ENCODE measurements around the gene CCR6.

CCR6 gene

GRCh38 chr6:167094820-167095637, 27.9 kb upstream of the CCR6 start:
- WGBS (ENCODE audit: extremely low coverage, insufficient coverage, low lambda C conversion rate): no CpG with 5 or more reads among the region's 4 CpGs
- Histone ChIP-seq H3K18ac (ENCODE audit: low read length) (no peak overlapping the region), H3K4me2 (ENCODE audit: low read length) (no peak overlapping the region), H3K79me2 (ENCODE audit: control insufficient read depth, insufficient read depth, low read length) (no peaks in the 10 kb centered on the region), H3K79me1 (ENCODE audit: low read length) (no peaks in the 10 kb centered on the region), H2BK15ac (replicated peaks; ENCODE audit: low read depth) (no peak overlapping the region), H3K4ac (ENCODE audit: low read depth, low read length) (no peak overlapping the region), H3K36me3 (ENCODE audit: control insufficient read depth, insufficient read depth, low read length) (no peaks in the 10 kb centered on the region), H3K56ac (ENCODE audit: low read length) (peak overlapping the region; percentile 37), H2BK5ac (ENCODE audit: low read length) (no peak overlapping the region), H4K5ac (ENCODE audit: low read length) (no peak overlapping the region), H3K9ac (ENCODE audit: low read length) (no peak overlapping the region), H3K23ac (ENCODE audit: low read length) (no peak overlapping the region), H4K8ac (ENCODE audit: low read depth, low read length) (no peak overlapping the region), H3K27ac (ENCODE audit: low read depth, low read length) (peak overlapping the region; percentile 56), H3K4me1 (ENCODE audit: control insufficient read depth, low read depth, low read length) (peaks cover 2% of the 10 kb centered on the region), H2AK5ac (ENCODE audit: low read length) (no peak overlapping the region), H2BK120ac (ENCODE audit: low read depth, low read length) (no peak overlapping the region), H3K27me3 (ENCODE audit: insufficient read depth, low read length, poor library complexity) (no peaks in the 10 kb centered on the region), H3K4me3 (ENCODE audit: low read length) (no peak overlapping the region)
- DNase-seq: no peak

- whole genome bisulfite sequencing (ENCODE audit: extremely low coverage, insufficient coverage, low lambda C conversion rate): no CpG with 5 or more reads among the region's 2 CpGs
- Histone ChIP-seq H3K27ac (ENCODE audit: low read depth, low read length) (no peak overlapping the region), H2BK5ac (ENCODE audit: low read length) (no peak overlapping the region), H3K79me2 (ENCODE audit: control insufficient read depth, insufficient read depth, low read length) (no peaks in the 10 kb centered on the region), H3K4me2 (ENCODE audit: low read length) (no peak overlapping the region), H3K18ac (ENCODE audit: low read length) (no peak overlapping the region), H4K5ac (ENCODE audit: low read length) (no peak overlapping the region), H3K79me1 (ENCODE audit: low read length) (no peaks in the 10 kb centered on the region), H3K4ac (ENCODE audit: low read depth, low read length) (no peak overlapping the region), H3K4me3 (ENCODE audit: low read length) (no peak overlapping the region), H2BK120ac (ENCODE audit: low read depth, low read length) (no peak overlapping the region), H2BK15ac (replicated peaks; ENCODE audit: low read depth) (no peak overlapping the region), H3K23ac (ENCODE audit: low read length) (no peak overlapping the region), H4K8ac (ENCODE audit: low read depth, low read length) (no peak overlapping the region), H3K36me3 (ENCODE audit: control insufficient read depth, insufficient read depth, low read length) (no peaks in the 10 kb centered on the region), H3K4me1 (ENCODE audit: control insufficient read depth, low read depth, low read length) (peaks cover 2% of the 10 kb centered on the region), H2AK5ac (ENCODE audit: low read length) (no peak overlapping the region), H3K27me3 (ENCODE audit: insufficient read depth, low read length, poor library complexity) (no peaks in the 10 kb centered on the region), H3K9ac (ENCODE audit: low read length) (no peak overlapping the region), H3K56ac (ENCODE audit: low read length) (no peak overlapping the region)
- no peak for DNase-seq
These were observed 27.0 kb upstream of the CCR6 start for GRCh38 chr6:167095888-167096287.

- Histone ChIP-seq H3K27me3 (ENCODE audit: insufficient read depth, low read length, poor library complexity) (no peaks in the 10 kb centered on the region), H2BK120ac (ENCODE audit: low read depth, low read length) (no peak overlapping the region), H3K23ac (ENCODE audit: low read length) (no peak overlapping the region), H2AK5ac (ENCODE audit: low read length) (no peak overlapping the region), H3K4ac (ENCODE audit: low read depth, low read length) (no peak overlapping the region), H4K5ac (ENCODE audit: low read length) (no peak overlapping the region), H3K27ac (ENCODE audit: low read depth, low read length) (no peak overlapping the region), H2BK5ac (ENCODE audit: low read length) (no peak overlapping the region), H3K56ac (ENCODE audit: low read length) (no peak overlapping the region), H3K36me3 (ENCODE audit: control insufficient read depth, insufficient read depth, low read length) (no peaks in the 10 kb centered on the region), H3K79me2 (ENCODE audit: control insufficient read depth, insufficient read depth, low read length) (no peaks in the 10 kb centered on the region), H2BK15ac (replicated peaks; ENCODE audit: low read depth) (no peak overlapping the region), H3K79me1 (ENCODE audit: low read length) (no peaks in the 10 kb centered on the region), H3K18ac (ENCODE audit: low read length) (no peak overlapping the region), H3K4me3 (ENCODE audit: low read length) (no peak overlapping the region), H3K9ac (ENCODE audit: low read length) (no peak overlapping the region), H3K4me1 (ENCODE audit: control insufficient read depth, low read depth, low read length) (peaks cover 2% of the 10 kb centered on the region), H4K8ac (ENCODE audit: low read depth, low read length) (no peak overlapping the region), H3K4me2 (ENCODE audit: low read length) (no peak overlapping the region)
- no CpG with 5 or more reads among the region's 7 CpGs for WGBS (ENCODE audit: extremely low coverage, insufficient coverage, low lambda C conversion rate)
- DNase-seq: no peak
These were observed 25.9 kb upstream of the CCR6 start for GRCh38 chr6:167096991-167097390.

GRCh38 chr6:167097770-167098169, 25.1 kb upstream of the CCR6 start:
- no peak for DNase-seq

GRCh38 chr6:167098825-167099225, 24.1 kb upstream of the CCR6 start:
- no peak overlapping the region for H2BK120ac ChIP-seq (ENCODE audit: low read depth, low read length)
- H3K4me1 ChIP-seq (ENCODE audit: control insufficient read depth, low read depth, low read length): peaks cover 2% of the 10 kb centered on the region
- no peak overlapping the region for H3K4me2 ChIP-seq (ENCODE audit: low read length)
- H4K8ac ChIP-seq (ENCODE audit: low read depth, low read length): no peak overlapping the region
- H3K56ac ChIP-seq (ENCODE audit: low read length): peak overlapping the region; percentile 47
- peak; percentile 15 for DNase-seq
- no peak overlapping the region for H3K4ac ChIP-seq (ENCODE audit: low read depth, low read length)
- H3K18ac ChIP-seq (ENCODE audit: low read length): no peak overlapping the region
- H3K36me3 ChIP-seq (ENCODE audit: control insufficient read depth, insufficient read depth, low read length): no peaks in the 10 kb centered on the region
- no CpG with 5 or more reads among the region's 4 CpGs for WGBS (ENCODE audit: extremely low coverage, insufficient coverage, low lambda C conversion rate)
- H2BK5ac ChIP-seq (ENCODE audit: low read length): no peak overlapping the region
- H3K9ac ChIP-seq (ENCODE audit: low read length): no peak overlapping the region
- no peak overlapping the region for H3K23ac ChIP-seq (ENCODE audit: low read length)
- no peak overlapping the region for H4K5ac ChIP-seq (ENCODE audit: low read length)
- H3K4me3 ChIP-seq (ENCODE audit: low read length): no peak overlapping the region
- H2AK5ac ChIP-seq (ENCODE audit: low read length): no peak overlapping the region
- no peak overlapping the region for H2BK15ac ChIP-seq (replicated peaks; ENCODE audit: low read depth)
- no peaks in the 10 kb centered on the region for H3K27me3 ChIP-seq (ENCODE audit: insufficient read depth, low read length, poor library complexity)
- H3K79me2 ChIP-seq (ENCODE audit: control insufficient read depth, insufficient read depth, low read length): no peaks in the 10 kb centered on the region
- H3K27ac ChIP-seq (ENCODE audit: low read depth, low read length): no peak overlapping the region
- no peaks in the 10 kb centered on the region for H3K79me1 ChIP-seq (ENCODE audit: low read length)

More at GRCh38 chr6:167097770-167098169, 25.1 kb upstream of the CCR6 start:
- no peak overlapping the region for H3K56ac ChIP-seq (ENCODE audit: low read length)
- no peak overlapping the region for H3K18ac ChIP-seq (ENCODE audit: low read length)
- no CpG with 5 or more reads among the region's 23 CpGs for WGBS (ENCODE audit: extremely low coverage, insufficient coverage, low lambda C conversion rate)
- no peak overlapping the region for H3K4ac ChIP-seq (ENCODE audit: low read depth, low read length)
- no peak overlapping the region for H3K27ac ChIP-seq (ENCODE audit: low read depth, low read length)
- no peak overlapping the region for H2AK5ac ChIP-seq (ENCODE audit: low read length)
- no peaks in the 10 kb centered on the region for H3K79me1 ChIP-seq (ENCODE audit: low read length)
- no peaks in the 10 kb centered on the region for H3K36me3 ChIP-seq (ENCODE audit: control insufficient read depth, insufficient read depth, low read length)
- H2BK5ac ChIP-seq (ENCODE audit: low read length): no peak overlapping the region
- no peaks in the 10 kb centered on the region for H3K79me2 ChIP-seq (ENCODE audit: control insufficient read depth, insufficient read depth, low read length)
- no peak overlapping the region for H3K4me3 ChIP-seq (ENCODE audit: low read length)
- H3K4me2 ChIP-seq (ENCODE audit: low read length): no peak overlapping the region
- H4K5ac ChIP-seq (ENCODE audit: low read length): no peak overlapping the region
- H3K27me3 ChIP-seq (ENCODE audit: insufficient read depth, low read length, poor library complexity): no peaks in the 10 kb centered on the region
- H3K23ac ChIP-seq (ENCODE audit: low read length): no peak overlapping the region
- no peak overlapping the region for H2BK15ac ChIP-seq (replicated peaks; ENCODE audit: low read depth)
- H3K9ac ChIP-seq (ENCODE audit: low read length): no peak overlapping the region
- H3K4me1 ChIP-seq (ENCODE audit: control insufficient read depth, low read depth, low read length): peaks cover 2% of the 10 kb centered on the region
- no peak overlapping the region for H4K8ac ChIP-seq (ENCODE audit: low read depth, low read length)
- H2BK120ac ChIP-seq (ENCODE audit: low read depth, low read length): no peak overlapping the region

GRCh38 chr6:167099707-167100106, 23.2 kb upstream of the CCR6 start:
- no CpG with 5 or more reads among the region's 8 CpGs for WGBS (ENCODE audit: extremely low coverage, insufficient coverage, low lambda C conversion rate)
- no peak for DNase-seq
- Histone ChIP-seq H3K4me3 (ENCODE audit: low read length) (no peak overlapping the region), H3K79me1 (ENCODE audit: low read length) (no peaks in the 10 kb centered on the region), H3K18ac (ENCODE audit: low read length) (no peak overlapping the region), H4K8ac (ENCODE audit: low read depth, low read length) (no peak overlapping the region), H3K27me3 (ENCODE audit: insufficient read depth, low read length, poor library complexity) (no peaks in the 10 kb centered on the region), H3K4me2 (ENCODE audit: low read length) (no peak overlapping the region), H2BK15ac (replicated peaks; ENCODE audit: low read depth) (no peak overlapping the region), H4K5ac (ENCODE audit: low read length) (no peak overlapping the region), H3K4ac (ENCODE audit: low read depth, low read length) (no peak overlapping the region), H2AK5ac (ENCODE audit: low read length) (no peak overlapping the region), H3K79me2 (ENCODE audit: control insufficient read depth, insufficient read depth, low read length) (no peaks in the 10 kb centered on the region), H3K23ac (ENCODE audit: low read length) (no peak overlapping the region), H2BK5ac (ENCODE audit: low read length) (no peak overlapping the region), H3K4me1 (ENCODE audit: control insufficient read depth, low read depth, low read length) (peaks cover 2% of the 10 kb centered on the region), H3K9ac (ENCODE audit: low read length) (no peak overlapping the region), H2BK120ac (ENCODE audit: low read depth, low read length) (no peak overlapping the region), H3K56ac (ENCODE audit: low read length) (no peak overlapping the region), H3K27ac (ENCODE audit: low read depth, low read length) (no peak overlapping the region), H3K36me3 (ENCODE audit: control insufficient read depth, insufficient read depth, low read length) (no peaks in the 10 kb centered on the region)
